Stimulated activated CD8-positive, alpha-beta memory T cell treated with anti-CD3 and anti-CD28 coated beads, Interleukin-4, amount 100 ng/mL, for 24 hours (primary cell): ENCODE data around the gene PPIP5K2.
"Not testable (repeated sequence)": the region's sequence is repeated elsewhere in the genome, so short reads cannot be mapped to it uniquely, and the experiment has no call there.

ENCODE experiments used
- DNase-seq: peaks from one replicate; pipeline ENCODE4 v3.0.0-alpha.2; 2020; ENCODE audit warnings: low read depth

The PPIP5K2 gene

GRCh38 chr5:103208460-103208859, 88.4 kb downstream of the PPIP5K2 start:
- no peak for DNase-seq

DNA sequence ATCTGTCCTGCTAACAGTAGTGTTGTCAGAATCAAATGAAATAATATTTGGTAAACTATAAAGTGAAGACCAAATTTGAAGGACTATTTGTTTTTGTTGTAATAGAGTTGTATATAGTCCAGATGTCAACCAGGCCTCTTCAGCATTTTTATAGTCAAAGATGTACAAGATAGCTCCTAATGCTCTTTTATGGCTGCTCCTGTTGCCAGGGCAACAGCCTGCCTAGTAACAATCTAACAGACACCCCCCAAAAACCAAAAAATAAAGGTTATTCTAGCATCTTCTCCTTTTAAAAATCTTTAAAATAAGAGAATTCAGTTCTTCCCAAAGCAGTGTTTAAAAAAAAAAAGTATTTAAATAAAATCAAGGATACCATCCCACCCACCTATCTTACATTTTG, 89.0 kb downstream of the PPIP5K2 start:
- DNase-seq, result no peak

GRCh38 chr5:103210952-103211351, 90.9 kb downstream of the PPIP5K2 start:
- no peak for DNase-seq

DNA sequence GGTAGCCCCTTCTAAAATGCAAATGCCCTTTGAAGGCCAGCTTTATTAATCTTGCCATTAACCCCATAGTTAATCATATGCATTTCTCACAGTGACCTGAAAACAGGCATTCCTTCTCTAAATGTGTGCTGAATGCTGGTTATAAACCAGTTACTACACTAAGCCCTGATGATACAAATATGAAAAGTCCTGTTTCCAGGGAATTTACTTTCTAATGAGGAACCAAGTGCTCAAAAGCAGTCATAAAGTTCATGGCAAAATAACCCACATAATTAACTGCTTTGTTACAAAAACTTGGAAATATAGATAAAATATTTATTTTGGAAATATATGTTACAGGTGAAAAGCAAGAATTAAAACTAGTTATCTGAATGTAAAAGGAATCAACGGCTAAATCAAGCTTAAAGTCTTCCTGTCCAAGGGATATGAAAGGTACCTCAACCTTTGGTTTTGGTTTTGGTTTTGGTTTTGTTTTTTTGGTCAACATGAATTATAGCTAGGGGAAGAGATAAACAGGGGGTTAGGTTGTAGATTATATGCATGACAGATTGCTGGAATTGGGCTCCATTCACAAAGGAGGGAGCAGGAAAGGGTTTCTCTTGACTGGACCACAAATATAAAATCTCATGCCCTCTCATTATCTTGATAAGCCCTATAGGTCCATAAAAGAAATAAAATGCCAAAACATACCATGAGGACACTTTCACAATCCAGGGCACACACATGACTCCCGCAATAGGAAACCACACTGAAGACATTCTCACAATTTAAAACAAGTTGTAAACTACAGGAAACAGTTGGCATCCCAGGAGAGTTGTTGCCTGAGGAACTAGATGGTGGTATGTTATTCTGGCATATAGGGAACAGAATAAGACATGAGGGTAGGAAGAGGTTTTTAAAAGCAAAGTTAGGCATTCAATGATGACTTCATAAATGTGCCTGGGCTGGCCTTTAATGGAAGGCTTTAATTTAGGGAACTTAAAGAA, 91.8 kb downstream of the PPIP5K2 start:
- no peak for DNase-seq

DNA sequence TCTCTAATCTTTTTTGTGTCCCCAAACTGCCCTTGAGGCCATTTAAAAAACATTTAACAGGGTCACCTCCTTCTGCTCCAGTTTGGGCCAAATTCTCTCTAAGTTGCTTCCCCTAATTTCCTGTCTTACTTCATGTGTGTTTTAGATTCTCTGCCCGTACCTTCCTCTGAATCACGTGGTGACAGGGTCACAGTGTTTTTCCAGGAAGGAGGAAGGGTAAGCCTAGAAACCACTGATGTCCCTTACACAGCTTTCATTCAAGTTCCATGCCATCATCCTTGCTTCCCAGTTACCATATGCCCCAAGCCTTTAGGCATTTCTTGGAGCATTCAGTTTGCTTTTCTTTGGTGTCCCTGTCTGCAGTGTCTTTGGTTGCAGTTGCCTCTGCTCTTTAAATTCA, 96.0 kb downstream of the PPIP5K2 start:
- DNase-seq, result no peak

DNA sequence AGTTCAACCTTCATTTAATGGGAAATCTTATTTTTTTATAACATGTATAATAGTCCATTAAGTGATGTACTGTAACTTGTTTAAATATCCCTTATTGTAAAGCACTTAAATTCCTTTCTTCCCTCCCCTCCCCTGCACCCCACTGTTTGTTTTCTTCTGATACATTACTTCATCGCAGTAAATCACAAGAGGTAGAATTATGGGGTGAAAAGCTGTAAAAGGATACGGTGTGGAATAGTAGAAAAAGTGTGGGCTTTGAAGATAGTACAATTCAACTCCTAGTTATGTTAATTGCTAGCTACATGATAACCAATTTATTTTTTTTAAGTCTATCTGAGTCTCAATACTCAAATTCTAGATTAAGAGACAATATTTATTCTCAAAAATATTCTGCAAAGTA, 96.6 kb downstream of the PPIP5K2 start:
- no peak for DNase-seq

DNA sequence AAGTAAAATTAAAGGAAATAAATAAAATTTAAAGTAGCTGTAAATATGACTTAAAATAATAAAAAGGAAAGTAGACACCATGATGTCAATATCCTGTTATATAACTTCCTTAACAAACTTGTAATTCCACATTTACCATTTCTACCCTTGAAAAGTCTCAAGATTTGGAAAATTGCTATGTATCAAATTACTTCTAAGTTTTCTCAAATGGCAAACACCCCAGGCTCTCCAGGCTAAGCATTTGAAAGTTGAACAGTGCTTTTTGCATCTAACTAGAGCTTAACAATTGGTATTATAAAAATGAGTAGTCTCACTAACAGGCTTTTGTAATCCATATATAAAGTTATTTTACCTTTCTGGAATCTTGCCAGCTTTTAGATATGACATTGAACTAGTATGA, 97.0 kb downstream of the PPIP5K2 start:
- DNase-seq, result no peak

DNA sequence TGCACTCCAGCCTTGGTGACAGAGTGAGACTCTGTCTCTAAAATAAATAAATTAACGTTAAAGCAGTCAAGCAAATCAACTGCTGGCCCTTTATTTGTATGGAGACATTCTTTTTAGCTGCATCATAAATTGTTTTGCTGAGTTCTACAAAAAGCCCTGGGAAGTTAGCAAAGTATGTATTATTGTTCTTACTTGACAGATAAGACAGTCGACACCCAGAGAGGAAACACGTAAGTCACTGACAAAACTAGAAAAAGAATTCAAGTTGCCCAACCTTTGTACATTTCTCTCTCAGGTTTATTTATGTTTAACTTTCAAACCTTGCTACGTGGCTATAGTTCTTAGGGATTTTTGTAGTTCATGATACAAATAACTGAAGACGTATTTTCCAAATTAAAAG, 98.1 kb downstream of the PPIP5K2 start:
- DNase-seq, result no peak

DNA sequence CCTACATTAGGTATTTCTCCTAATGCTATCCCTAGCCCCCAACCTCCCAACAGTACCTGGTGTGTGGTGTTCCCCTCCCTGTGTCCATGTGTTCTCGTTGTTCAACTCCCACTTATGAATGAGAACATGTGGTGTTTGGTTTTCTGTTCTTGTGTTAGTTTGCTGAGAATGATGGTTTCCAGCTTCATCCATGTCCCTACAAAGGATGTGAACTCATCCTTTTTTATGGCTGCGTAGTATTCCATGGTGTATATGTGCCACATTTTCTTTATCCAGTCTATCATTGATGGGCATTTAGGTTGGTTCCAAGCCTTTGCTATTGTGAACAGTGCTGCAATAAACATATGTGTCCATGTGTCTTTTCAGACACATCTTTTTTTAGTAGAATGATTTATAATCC, 99.0 kb downstream of the PPIP5K2 start:
- DNase-seq, result not testable (repeated sequence)

DNA sequence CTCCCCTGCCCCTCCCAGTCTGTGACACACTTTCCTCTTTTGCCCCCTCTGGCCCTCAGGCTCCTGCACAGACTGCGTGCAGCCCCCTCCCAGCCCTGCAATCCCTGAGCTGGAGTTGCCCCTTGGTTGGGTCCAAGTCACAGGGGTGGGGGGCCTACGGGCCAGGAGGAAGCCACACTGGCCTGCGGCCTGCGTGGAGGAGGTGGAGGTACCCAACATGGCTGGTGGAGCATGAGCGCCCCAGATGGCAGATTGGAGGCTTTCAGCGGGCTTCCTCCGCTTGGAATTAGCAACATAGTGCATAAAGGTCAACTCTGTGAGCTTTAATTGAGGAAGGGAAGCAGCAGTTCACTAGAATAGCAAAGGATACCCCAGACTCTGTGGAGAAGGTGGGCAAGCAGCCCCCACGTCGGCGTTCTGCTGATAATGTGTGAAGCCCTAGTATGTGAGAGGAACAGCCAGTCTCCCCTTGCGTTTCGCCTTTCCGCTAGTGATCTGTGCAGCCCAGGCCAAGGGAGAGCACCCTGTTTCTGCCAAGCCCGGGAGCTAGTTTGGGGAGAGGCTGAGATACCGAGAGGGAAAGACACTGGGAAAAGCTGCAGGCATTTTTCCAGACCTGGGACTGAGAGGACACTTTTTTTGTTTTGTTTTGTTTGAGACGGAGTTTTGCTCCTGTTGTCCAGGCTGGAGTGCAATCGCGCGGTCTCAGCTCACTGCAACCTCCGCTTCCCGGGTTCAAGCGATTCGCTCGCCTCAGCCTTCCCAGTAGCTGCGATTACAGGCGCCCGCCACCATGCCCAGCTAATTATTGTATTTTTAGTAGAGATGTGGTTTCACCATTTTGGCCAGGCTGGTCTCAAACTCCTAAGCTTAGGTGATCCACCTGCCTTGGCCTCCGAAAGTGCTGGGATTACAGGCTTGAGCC, 103.2 kb downstream of the PPIP5K2 start:
- DNase-seq, result no peak

DNA sequence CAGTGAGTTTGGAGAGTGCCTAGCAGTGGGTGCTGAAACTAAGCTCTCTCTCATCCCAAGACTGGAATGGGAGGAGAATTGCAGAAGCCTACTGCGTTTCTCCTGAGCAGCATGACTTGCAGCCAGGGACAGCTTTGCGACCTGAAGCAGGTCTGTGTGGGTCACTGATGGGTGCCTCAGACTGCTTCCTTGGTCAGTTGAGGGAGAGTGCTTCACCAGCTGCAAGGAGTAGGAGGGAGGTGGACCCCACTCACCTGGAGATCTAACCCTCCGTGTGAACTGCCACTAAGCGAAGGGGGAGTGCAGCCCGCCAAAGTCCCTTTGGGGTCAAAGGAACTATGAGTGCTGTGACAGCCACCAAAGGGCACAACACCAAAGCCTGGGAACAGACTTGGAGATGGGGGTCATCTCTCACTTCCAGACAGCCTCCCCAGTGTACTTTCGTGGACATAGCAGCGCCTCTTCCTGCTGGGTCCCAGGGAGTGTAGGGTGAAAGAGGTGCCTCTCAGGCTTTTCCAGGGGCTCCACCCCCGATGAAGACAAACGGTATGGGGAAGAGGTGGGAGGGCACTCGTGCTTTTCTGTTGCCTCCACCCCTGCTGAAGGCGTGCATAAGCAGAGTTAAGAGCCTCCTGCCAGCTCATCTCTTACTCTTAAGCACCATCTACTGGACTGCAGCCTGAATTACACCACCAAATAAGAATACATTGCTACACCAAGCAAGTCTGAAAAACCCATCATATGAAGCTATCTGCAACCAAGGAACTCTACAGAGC, 104.2 kb downstream of the PPIP5K2 start:
- DNase-seq, result no peak

DNA sequence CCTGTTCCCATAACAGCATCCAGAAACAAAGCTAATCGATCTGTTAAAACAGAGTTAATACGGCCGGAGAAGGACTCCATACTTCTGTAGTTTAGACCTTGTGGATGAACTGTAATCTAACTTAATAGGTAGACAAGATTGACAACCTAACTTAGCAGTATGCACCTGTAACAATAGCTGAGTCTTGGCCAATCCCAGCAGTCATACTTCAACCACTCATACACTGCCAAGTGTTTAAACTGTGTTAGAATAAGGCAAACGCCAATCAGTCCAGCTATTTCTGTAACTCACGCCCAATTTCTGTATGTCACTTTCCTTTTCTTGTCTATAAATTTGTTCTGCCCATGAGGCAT, 104.8 kb downstream of the PPIP5K2 start:
- DNase-seq, result no peak

- DNase-seq, result no peak
Observed at GRCh38 chr5:103228061-103228460, 108.0 kb downstream of the PPIP5K2 start.

GRCh38 chr5:103228588-103228987, 108.5 kb downstream of the PPIP5K2 start:
- no peak for DNase-seq

DNA sequence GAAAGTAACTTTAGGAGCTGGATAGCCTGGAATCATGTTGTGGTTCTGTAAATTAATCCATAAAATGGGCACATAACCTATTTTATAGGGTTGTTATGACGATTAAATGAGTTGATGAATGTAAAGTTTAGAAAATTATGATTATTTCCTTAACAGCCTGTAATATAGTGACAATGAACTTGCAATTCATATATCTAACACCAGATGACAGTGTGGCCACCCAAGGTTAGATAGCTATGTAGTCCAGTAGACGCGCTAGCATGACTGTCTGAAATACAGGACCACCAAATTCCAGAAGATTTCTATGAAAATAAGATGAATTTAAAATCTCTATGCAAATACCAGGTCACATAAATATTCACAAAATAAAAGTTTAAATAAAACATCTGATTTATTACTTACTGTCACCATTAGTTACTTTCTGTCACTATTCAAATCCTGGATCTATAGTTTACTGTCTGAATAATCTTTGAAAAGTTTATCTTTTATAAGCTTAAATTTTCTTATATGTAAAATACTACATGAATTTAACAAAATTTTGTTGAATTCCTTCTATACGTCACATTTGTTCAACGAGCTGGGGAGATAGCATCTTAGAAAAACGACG, 112.4 kb downstream of the PPIP5K2 start:
- no peak for DNase-seq

GRCh38 chr5:103234239-103234975, 114.3 kb downstream of the PPIP5K2 start:
- DNase-seq, result no peak

DNA sequence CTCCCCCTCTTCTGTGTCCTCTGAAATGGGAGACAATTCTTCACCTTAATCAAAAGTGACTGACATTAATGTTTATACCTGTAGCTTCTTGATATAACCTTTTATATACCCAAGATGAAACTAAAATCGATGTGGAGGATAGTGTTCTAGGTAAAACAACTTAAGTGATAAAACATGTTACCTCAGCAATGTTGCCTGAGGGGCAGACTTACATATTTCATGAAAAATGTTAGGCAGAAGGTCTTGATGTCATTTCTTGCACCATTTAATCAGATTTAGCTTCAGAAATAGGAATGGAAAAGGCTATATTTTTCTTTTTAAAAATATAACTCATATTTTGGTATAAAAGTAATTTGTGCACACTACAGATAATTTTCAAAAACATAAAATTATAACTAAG, 115.8 kb downstream of the PPIP5K2 start:
- no peak for DNase-seq

GRCh38 chr5:103237778-103238177, 117.7 kb downstream of the PPIP5K2 start:
- no peak for DNase-seq

DNA sequence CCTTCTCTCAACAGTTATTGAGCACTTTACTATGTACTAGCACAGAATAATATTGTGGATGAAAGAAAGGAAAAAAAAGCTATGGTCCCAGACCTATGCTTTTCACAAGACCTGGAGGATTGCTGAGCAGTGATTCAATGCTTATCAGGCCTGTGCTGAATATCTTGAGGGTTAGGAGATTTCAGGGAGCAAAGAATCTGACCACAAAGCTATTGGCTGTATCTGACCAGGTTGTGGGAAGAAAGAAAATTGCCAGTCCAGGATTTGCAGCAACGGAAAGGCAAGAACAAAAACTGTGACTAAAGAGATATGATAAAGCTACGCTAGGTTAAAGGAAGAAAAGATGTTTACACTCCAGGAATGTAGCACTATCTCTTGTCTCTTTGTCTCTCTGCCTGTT, 123.6 kb downstream of the PPIP5K2 start:
- DNase-seq, result no peak

- no peak for DNase-seq
Observed at GRCh38 chr5:103244398-103244797, 124.3 kb downstream of the PPIP5K2 start.

GRCh38 chr5:103245761-103246160, 125.7 kb downstream of the PPIP5K2 start:
- DNase-seq, result no peak
